Urothelium cell line (cell line): ENCODE data around the gene RPIA.

Experiments
- DNase-seq: peaks from one replicate; pipeline ENCODE4 v3.0.0; 2011; ENCODE audit warnings: low spot score, mixed read lengths
- FAIRE-seq: peaks from 2 replicates; lab custom pipeline; 2011; peaks lifted over from hg19 to GRCh38; lab: Jason Lieb, UNC

The RPIA gene

DNA sequence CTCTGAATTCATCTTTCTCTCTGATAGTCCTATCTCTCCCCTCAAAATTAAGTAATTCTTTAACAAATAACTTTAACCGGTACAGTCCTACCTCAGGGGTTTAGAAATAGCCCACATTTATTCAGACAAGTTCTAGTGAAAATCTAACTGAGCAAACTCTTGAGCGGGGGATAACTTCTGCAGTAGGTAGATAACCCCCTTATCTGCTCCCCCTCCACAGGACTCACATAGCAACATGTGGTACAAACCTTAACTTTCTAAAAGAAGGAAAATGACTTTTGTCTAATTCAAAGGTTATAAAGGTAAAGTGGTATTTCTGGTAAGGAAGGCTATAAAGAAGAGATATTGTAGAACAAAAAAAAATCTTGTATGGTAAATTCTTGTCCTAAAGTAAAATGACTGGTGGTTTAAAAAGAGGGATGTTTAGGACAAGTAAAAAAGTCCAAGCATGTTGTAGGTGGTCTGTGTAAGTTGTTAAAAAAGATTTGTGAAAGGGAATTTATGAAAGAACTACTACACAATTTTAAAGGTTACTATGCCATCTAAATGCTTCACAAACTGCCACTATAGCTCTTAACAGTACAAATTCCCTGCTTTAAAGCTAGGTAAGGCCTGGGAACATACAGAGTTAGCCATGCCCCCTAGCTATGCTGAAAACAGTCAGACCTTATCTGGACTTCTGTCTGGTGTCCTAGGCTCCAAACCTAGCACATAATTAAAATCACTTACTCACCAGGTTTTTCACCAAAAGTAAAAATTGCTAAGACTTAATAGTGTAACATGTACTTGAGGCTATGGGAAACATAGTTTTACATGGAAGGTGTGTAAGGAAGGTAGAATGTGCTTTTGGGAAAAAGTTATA, 8.1 kb upstream of the RPIA start:
- no peak for FAIRE-seq
- no peak for DNase-seq

DNA sequence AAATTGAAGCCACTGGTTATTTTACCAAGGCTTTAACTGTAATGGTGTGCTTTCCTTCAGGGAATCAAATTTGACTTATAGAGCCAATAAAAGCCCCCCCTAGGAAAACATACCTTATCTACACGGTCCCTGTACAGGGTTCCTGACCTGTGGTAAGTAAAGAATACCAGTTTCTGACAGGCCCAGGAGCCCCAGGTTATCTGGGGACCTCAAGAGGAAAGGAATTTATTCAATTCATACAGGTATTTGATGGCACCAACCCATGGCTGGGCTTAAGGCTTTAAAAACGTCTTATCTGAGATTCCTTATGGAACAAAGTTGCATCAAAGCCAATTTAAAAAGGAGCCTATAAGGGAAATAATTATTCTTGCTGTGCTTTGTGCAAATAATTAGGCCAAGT, 7.0 kb upstream of the RPIA start:
- no peak for DNase-seq

DNA sequence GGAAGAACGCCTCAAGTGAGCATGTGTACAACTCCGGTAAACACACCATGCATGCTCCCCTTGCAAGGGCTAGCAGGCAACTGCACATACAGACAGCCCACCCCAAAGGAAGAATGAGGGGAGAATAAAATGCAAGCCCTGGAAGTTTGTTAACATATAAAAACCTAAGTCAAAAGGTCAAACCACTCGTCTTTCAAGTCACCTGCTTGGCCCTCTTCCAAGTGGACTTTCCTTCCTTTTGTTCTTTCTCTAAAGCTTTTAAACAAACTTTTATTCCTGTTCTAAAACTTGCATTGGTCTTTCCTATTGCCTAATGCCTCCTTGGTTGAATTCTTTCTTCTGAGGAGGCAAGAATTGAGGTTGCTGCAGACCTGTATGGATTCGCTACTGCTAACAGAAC, 5.2 kb upstream of the RPIA start:
- FAIRE-seq (no peak), DNase-seq (no peak)

More for the DNA sequence above, 7.0 kb upstream of the RPIA start:
- no peak for FAIRE-seq

DNA sequence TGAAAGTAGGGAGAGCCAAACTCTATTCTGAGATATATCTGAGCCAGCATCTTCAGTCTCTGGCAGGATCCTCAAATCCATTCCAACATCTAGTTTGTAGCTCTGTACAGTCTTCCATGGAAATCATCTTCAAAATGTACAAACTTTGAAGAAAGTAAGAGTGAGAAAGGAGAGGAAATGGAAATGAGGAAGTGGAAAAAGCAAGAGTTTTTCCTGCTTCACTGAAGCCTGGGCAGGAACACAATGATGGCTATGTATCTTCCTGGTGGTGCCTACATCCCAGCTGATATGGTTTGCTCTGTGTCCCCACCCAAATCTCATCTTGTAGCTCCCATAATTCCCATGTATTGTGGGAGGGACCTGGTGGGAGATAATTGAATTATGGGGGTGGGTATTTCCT, 4.1 kb upstream of the RPIA start:
- DNase-seq (no peak), FAIRE-seq (no peak)

DNA sequence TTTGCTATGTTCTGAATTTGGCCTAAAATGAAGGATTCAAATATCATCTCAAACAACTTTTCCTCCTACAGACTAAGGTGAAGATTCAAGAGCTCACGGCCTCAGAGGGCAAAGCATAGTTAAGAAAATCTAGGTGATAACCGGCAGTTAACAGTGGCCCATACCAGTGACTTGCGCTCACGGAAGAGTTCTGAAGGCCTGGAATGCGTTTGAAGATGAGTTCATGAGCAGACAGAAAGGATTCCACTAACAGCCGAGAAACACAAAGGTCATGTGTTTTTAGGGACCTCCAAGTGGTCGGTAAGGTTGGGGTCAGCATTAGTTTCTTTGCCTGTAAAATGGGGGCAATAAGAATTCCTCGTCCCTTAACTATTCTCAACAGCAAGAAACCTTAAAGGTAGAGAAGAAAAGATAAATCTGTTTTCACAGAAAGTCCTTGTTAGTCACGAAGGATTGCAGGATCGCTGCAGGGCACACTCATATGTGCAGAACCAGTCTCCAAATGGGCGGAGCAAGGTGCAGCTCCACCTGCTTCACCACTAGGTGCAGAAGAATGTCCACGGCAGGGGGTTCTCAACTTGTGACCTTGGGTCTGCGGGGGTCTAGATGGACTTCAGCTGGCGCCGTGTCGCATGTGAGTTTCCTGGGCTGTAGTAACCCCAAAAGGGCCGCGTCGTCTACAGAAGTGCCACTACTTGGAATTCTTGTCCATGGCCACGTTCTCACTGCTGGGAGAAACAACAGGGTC, 708 bp upstream of the RPIA start:
- DNase-seq (peak; percentile 61), FAIRE-seq (no peak)

DNA sequence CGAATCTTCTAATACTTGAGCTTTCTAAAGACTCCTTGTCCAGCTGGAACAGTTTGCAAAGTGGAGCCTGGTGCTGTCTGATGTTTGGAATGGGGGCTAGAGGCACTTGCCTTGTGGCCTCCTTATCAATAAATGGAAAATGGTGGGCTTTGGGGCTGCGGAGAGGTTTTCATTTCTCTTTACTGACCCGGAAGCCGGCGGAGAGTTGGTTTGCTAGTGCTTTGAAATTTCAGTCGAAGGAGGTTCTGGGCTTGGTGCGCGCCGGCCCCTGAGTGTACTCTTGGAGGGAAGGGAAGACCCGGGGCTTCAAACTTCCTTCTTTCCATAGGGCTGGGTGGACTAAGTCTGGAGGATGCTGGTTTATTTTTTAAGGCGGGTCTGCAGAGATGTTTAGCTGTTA, 714 bp downstream of the RPIA start:
- FAIRE-seq = no peak
- DNase-seq = peak; percentile 45

DNA sequence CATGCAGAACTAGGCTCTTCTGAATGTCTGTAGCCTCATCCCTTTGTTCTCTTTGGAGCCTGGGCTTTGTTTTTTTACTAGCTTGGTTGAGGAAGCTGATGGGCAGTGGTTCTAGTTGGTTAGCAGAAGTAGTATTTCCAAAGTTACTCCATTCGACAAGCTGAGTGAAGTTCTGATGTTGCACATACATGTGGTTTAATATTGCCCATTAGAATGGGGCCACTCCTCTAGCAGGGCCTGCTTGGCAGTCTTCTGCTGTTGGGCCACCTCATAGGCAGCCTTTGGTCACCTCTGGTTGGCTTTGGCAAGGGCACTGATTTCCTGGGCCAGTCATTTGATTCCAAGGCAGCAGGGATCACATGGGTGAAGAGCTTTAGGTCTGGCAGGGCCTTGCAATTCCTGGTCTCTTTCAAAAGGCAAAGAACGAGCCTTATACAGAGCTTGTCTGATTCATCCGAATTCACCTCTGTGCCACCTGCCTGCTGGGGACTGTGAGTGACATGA, 2.5 kb downstream of the RPIA start:
- FAIRE-seq (no peak), DNase-seq (no peak)

DNA sequence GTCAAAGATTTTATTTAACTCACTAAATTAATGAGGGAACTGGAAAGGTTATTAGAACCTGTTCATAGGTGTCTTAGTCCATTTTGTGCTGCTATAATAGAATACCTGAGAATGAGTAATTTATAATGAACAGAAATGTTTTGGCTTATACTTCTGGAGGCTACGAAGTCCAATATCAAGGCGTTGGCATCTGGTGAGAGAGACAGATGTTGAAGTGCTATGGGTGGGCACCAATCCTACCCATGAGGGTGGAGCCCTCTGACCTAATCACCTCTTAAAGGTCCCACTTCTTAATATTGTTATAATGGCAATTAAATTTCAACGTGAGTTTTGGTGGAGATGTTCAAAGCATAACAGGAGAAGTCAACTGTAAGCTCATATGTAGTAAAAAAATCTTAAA, 5.1 kb downstream of the RPIA start:
- DNase-seq (no peak), FAIRE-seq (no peak)

DNA sequence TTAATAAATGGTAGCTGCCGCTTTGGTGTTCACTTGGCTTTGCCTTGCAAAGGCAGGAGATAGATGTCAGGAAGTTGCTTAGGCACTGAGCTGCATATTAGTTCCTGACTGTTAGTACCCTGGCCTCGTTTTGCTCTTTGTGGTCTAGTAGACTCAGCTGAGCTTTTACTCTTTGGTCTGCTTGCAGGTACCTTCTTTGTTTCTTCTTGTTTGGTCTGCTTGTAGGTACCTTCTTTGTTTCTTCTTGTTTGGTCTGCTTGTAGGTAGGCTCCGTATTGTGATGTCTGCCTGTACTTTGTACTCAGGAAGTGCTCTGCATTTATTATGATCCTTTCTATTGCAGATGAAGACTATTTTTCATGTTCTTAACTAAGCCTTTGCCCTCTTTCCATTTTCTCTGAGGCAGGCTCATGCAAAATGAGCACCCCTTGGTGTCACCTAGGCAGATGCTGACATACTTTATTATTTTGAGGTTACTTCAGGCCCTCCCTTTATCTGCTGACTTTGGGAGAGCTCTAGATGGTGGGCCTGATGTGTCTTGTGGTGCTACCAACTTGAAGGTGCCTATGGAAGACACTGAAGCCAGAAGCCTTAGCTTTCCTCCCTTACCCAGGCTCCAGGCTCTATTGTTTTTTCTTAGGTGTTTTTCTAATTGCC, 6.0 kb downstream of the RPIA start:
- no peak for FAIRE-seq
- DNase-seq = no peak

DNA sequence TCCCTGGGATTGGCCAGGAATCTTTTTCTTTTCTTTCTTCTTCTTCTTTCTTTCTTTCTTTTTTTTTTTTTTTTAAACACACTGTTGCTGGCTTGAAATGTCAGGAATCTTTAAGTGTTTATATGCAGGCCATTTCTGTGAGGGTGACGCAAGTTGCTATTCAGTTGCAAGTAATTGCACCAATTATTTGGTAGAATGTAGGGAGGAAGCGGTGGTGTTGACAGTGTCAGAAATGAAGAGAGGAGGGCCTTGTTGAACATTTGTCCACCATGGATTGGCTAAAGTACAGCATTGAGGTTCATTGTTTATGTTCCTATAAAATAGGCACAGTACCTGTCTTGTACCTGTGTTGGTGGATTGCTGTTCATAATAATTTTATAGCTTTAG, 6.5 kb downstream of the RPIA start:
- no peak for FAIRE-seq
- DNase-seq = no peak

DNA sequence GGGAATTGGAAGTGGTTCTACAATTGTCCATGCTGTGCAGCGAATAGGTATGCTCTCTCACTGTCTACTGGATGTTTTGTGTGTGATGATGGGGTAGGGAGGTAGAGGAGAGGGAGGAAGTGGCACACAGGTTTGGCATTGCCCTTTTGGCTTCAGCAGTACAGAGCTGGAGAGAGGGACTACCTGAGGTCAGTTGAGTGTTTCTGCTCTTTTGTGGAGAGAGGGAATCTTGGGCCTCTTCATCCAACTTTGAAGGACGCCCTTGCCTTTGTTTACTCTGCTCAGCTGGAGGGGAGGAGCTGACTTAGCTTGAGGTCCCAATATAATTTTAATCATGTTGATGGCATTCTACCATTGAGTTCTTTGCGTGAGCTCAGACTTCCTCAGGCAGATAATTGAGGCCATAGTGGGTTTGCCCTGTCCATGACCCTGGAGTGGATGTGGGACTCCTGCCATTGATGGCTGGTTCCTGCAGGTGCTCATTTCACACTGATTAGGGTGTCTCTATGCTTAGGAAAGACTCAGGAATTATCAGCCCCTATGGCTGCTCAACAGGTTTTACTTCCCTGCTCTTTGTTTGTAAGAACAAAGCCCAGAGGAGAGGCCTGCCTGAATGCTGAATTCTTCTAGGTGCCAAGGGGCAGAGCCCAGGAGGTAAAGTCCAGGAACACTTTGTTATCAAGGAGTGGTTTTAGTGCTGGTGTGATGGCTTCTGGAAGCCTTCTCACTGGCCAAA, 7.2 kb downstream of the RPIA start:
- DNase-seq = no peak
- FAIRE-seq = no peak

DNA sequence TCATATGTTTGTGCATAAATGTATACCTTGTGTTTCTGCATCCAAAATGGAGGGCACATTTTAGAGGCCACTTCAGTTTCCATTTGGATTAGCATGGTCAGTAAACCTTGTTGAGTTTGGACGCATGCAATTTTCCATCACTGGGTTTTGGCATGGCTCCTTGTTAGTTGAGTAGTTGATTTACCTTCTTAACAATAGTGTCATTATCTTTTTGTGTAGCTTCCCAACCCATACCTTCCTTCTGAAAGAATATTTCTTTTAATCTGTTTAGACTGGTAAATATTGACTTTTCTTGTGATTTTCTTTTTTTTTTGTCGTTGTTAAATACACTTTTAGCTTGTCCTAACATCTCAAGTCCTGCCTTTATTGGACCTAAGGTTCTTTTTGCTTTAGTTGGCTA, 15.5 kb downstream of the RPIA start:
- DNase-seq (no peak), FAIRE-seq (no peak)

DNA sequence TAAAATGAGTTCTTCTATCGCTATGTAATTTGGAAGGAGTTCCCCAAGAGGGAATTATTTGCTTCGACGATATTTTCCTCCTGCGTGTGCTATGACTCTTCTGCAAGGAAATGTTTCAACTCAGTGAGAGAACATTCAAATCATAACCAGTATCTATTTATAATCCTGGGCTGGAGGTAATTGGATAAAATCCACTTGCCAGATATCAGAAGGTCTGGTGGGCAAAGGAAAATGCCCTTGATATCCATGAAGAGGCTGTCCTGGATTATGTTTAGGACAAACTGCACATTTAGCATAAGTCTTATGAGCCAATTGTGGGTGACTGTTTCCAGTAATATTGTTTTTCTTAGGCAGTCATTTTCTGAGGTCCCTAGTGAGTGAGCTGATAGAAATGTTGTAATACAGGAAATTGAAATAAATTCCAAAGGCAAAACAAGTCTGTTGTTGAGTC, 17.7 kb downstream of the RPIA start:
- FAIRE-seq (no peak), DNase-seq (no peak)

DNA sequence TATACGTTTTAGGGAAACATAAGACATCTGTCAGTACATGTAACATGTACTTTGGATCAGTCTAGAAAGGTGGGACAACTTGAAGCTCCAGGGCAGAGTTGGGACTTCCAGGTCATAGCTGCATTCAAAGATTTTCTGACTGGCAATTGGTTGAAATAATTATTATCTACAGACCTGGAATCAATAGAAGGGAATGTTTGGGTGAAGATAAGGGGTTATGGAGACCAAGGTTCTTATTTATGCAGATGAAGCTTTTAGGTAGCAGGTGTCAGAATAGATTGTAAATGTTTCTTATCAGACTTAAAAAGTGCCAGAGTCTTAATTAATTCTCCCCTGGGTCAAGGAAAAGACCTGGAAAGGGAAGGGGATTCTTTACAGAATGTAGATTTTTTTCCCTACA, 19.8 kb downstream of the RPIA start:
- FAIRE-seq = no peak
- DNase-seq = no peak

DNA sequence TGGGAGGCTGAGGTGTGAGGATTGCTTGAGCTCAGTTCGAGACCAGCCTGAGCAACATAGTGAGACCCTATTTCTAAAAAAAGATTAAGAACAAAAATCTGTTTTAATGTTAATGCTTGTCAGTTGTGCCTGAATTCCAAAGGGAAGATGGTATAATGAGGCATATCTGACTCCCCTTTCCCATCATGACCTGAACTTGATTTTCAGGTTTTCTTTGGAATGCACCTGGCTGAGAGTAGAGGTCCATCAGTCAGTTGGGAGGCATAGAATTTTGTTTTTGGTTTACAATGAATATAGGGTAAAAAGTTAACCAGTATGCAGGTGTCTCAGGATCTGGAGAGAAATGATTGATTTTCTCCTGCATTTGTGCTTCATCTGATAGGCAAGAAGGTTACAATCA, 20.4 kb downstream of the RPIA start:
- DNase-seq = no peak
- FAIRE-seq = no peak

DNA sequence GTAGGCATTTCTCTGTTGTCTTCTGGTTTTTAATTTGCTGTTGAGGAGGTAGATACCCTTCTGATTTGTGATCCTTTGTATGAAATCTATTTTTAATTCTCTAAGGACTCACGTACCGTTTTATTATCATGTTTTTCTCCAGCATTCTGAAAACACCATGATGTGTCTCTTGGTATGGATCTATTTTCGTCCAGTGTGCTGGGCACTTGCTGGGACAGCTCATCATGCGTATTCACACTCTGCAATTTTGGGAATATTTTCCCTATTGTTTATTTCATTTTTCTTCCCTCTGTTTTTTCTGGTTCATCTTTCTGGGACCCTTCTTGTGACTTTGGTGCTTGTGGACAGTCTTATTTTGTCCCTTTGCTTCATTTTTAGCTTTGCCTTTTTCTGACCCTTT, 21.9 kb downstream of the RPIA start:
- FAIRE-seq (no peak), DNase-seq (no peak)

DNA sequence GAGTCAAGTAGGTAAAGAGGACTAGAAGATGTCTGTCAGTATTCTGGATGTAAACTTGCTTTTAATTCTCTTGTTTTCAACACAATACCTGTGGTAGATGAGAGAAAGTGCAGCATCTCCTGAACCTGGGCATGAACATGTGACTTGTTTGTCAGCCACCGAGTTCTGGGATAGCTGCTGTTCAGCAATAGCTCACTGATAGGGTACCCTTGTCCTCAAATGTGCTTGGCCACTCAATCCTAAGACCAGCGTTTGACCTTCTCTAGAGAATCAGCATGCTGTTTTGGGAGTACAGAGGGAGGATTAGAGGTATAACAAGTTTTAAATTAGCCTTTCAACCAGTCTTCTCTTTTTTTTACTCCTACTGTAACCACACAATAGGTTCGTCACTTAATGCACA, 23.2 kb downstream of the RPIA start:
- FAIRE-seq (no peak), DNase-seq (no peak)

DNA sequence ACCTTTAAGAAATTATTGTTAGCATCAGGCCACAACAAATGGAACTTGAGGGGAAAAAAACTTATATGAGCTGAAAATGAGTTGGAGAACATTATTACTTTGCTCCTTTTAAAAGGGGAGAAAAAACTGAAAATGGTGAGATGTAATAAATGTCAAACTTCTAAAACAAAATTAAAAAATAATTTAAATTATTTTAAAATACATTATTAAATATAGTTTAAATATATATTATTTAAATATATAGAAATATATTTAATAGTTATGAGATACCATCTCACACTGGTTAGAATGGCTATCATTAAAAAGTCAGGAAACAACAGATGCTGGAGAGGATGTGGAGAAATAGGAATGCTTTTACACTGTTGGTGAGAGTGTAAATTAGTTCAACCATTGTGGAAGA, 28.9 kb downstream of the RPIA start:
- no peak for FAIRE-seq
- DNase-seq = no peak

DNA sequence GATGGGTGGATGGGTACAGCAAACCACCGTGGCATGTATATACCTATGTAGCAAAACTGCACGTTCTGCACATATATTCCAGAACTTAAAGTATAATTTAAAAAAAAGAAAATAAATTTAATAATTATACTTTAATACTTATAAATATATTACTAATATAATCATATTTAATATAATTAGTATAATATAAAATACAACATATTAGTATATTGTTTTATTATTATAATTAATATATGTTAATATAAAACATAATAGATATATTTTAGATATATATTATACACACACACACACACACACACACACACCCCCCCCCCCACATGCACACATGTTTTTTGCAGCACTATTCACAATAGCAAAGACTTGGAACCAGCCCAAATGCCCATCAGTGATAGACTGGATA, 29.8 kb downstream of the RPIA start:
- no peak for FAIRE-seq

DNA sequence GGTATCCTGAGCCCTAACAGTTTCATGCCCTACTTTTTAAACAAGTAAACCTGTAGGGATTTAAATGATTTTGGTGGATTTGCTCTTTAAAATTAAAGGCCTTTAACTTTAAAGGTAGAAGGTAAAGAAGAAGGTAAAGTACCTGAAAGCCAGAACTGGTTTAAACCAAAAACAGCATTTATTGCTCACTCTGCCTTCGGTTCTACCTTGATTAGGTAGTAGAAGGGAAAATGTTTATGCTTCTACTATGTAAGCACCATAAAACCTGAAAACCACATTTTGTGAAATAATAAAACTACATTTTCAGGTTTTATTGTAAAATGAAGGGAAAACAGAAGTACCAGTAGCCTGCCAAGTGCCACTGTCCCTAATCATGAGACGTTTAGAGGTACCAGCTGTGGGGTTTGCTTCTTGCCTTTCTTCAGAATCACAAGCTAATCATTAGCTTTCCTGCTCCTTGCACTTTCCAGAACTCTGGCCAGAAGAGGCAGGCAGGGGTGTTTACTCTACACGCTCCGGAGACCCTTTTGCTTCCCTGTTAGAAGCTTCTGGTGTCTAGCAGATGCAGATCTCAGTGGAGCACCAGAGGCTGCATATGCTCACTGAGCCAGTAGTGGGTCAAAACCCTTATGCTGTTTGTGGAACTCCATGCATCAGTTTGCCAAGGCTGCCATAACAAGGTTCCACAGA, 33.3 kb downstream of the RPIA start:
- no peak for FAIRE-seq
- DNase-seq = no peak

More for the DNA sequence above, 29.8 kb downstream of the RPIA start:
- no peak for DNase-seq
